CD4-positive, CD25-positive, alpha-beta regulatory T cell (primary cell): ENCODE data around the gene PABPN1L. TPM values are rescaled to one million over a fixed set of nuclear protein-coding genes. Genes with fewer than 3 reads are reported as not detected.

Experiments used
- ATAC-seq, 2 donors: fragments of 150-1000 bp; cut with Tn5 transposase; one replicate each; pipeline ENCODE4 v1.10.0; 2021; ENCODE audit warnings: low read depth in 2 of 2, moderate number of reproducible peaks in 2 of 2, moderate library complexity in 1 of 2
- DNase-seq, 3 donors: peaks; one replicate each; pipeline versions ENCODE4 v3.0.0 to v3.0.0-alpha.2; 2012 to 2022; ENCODE audit warnings: mixed read lengths in 1 of 3
- H3K27ac ChIP-seq: one replicate; pipeline ENCODE4 v1.7.0; 2013; ENCODE audit warnings: mild to moderate bottlenecking, low read length; ENCODE audit not compliant: insufficient read depth, poor library complexity, severe bottlenecking
- H3K27me3 ChIP-seq: one replicate; pipeline ENCODE4 v1.7.0; 2013; ENCODE audit warnings: low read length; ENCODE audit not compliant: control insufficient read depth, insufficient read depth
- H3K36me3 ChIP-seq: one replicate; pipeline ENCODE4 v1.7.0; 2013; ENCODE audit warnings: mild to moderate bottlenecking, low read length, moderate library complexity; ENCODE audit not compliant: control insufficient read depth, insufficient read depth
- H3K4me1 ChIP-seq: 2 replicates; pipeline ENCODE4 v1.7.0; 2013; ENCODE audit warnings: mild to moderate bottlenecking, low read length; ENCODE audit not compliant: insufficient read depth, control insufficient read depth, poor library complexity, severe bottlenecking
- H3K4me3 ChIP-seq: one replicate; pipeline ENCODE4 v1.7.0; 2013; ENCODE audit warnings: low read depth, mild to moderate bottlenecking, low read length, moderate library complexity
- H3K9me3 ChIP-seq, 2 experiments: 1 replicate in 1 of 2; 2 replicates in 1 of 2; pipeline ENCODE4 v1.7.0; 2013; ENCODE audit warnings: low read length in 2 of 2, mild to moderate bottlenecking in 1 of 2, moderate library complexity in 1 of 2; ENCODE audit not compliant: control insufficient read depth in 2 of 2
- H3K27ac Mint-ChIP-seq, 3 donors: one replicate each; pipeline ENCODE4 v1.8.0; 2020 to 2022; ENCODE audit warnings: mild to moderate bottlenecking in 3 of 3, mixed read lengths in 3 of 3, moderate library complexity in 2 of 3
- H3K27me3 Mint-ChIP-seq: one replicate; pipeline ENCODE4 v1.8.0; 2022; ENCODE audit warnings: mild to moderate bottlenecking, mixed read lengths
- H3K36me3 Mint-ChIP-seq: one replicate; pipeline ENCODE4 v1.8.0; 2020; ENCODE audit warnings: mixed read lengths
- H3K4me1 Mint-ChIP-seq, 4 donors: one replicate each; pipeline ENCODE4 v1.8.0; 2020 to 2022; ENCODE audit warnings: mixed read lengths in 4 of 4, mild to moderate bottlenecking in 1 of 4
- H3K4me3 Mint-ChIP-seq, 4 donors: one replicate each; pipeline ENCODE4 v1.8.0; 2020 to 2022; ENCODE audit warnings: mild to moderate bottlenecking in 4 of 4, mixed read lengths in 4 of 4, moderate library complexity in 3 of 4
- H3K9me3 Mint-ChIP-seq, 7 donors: one replicate each; pipeline ENCODE4 v1.8.0; 2020 to 2022; ENCODE audit warnings: mixed read lengths in 7 of 7, mild to moderate bottlenecking in 3 of 7, moderate library complexity in 2 of 7
- polyA plus RNA-seq, 4 donors: library from polyadenylated mRNA; unstranded; fragments of 300-500 nt; fragmentation: Illumina TruSeq; gene quantifications; one replicate each; pipeline ENCODE4 v1.2.3, GENCODE V29; 2021
- total RNA-seq: library from RNA; stranded (reverse); gene quantifications from one replicate; pipeline ENCODE4 v1.2.3, GENCODE V29; 2022

Gene PABPN1L
- total and polyA plus RNA-seq, 5 donors from 2014 or later = not detected

DNA sequence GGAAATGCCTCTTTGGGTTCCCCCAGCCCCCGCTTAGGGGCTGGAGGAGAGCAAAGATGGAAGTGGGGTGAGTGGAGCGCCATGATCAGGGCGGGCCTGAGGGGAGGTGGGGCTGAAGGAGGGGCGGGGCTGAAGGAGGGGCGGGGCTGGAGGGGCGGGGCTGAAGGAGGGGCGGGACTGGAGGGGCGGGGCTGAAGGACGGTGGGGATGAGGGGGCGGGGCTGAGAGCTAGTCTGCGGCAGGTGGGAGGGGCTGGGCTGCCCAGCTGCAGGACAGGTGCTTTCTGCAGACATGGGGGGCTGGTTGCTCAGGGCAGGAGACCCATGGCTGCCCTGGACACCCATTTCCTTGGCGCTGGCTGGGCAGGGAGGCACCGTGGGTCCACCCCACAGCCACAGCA lies 39.1 kb upstream of the PABPN1L start:
- no peaks in the 10 kb centered on the region for H3K9me3 Mint-ChIP-seq

DNA sequence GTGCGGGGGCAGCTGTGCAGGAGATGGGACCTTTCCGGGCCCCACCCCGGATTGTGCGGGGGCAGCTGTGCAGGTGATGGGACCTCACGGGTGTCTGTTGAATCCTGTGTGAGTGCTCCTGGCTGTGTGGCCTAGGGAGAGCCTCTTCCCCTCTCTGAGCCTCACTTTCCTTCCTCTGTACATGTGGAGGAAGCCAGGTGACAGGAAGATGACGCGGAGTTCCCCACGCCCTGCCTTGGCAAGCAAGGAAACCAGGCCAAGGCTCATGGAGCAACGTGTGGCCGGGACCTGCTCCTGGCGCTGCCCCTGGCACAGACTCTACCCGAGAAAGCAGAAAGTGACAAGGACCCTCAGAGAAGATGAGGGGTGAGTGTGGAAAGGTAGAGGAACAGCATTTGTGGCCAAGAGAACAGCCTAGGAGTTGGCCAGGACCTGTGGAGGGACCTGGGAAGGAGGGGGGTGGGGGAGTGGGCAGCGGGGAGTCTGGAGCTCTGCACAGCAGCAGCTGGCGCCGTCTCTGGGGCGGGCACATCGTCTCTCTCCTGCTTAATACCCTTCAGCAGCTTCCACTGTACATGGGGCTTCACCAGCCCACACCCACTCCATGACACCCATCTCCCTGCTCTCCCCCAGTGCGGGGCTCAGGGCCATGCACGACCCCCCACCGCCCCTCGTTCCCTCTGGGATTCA lies 38.4 kb upstream of the PABPN1L start:
- ATAC-seq (no peak), DNase-seq (no peak)
- Histone ChIP-seq H3K36me3 (no peaks in the 10 kb centered on the region), H3K27me3 (no peaks in the 10 kb centered on the region), H3K27ac (no peak overlapping the region), H3K9me3 (no peaks in the 10 kb centered on the region), H3K4me3 (no peak overlapping the region), H3K4me1 (no peaks in the 10 kb centered on the region)
- Mint-ChIP-seq H3K27ac (no peak overlapping the region), H3K4me3 (no peak overlapping the region), H3K36me3 (no peaks in the 10 kb centered on the region), H3K9me3 (no peaks in the 10 kb centered on the region), H3K4me1 (no peaks in the 10 kb centered on the region), H3K27me3 (no peaks in the 10 kb centered on the region)

More for the DNA sequence above, 39.1 kb upstream of the PABPN1L start:
- ATAC-seq = no peak
- Mint-ChIP-seq H3K27ac (no peak overlapping the region), H3K36me3 (no peaks in the 10 kb centered on the region), H3K27me3 (peaks cover 5% of the 10 kb centered on the region), H3K4me3 (no peak overlapping the region), H3K4me1 (no peaks in the 10 kb centered on the region)
- no peaks in the 10 kb centered on the region for H3K36me3 ChIP-seq
- H3K9me3 ChIP-seq = no peaks in the 10 kb centered on the region
- DNase-seq = no peak
- no peaks in the 10 kb centered on the region for H3K27me3 ChIP-seq
- H3K4me3 ChIP-seq = no peak overlapping the region
- H3K27ac ChIP-seq = no peak overlapping the region
- no peaks in the 10 kb centered on the region for H3K4me1 ChIP-seq

DNA sequence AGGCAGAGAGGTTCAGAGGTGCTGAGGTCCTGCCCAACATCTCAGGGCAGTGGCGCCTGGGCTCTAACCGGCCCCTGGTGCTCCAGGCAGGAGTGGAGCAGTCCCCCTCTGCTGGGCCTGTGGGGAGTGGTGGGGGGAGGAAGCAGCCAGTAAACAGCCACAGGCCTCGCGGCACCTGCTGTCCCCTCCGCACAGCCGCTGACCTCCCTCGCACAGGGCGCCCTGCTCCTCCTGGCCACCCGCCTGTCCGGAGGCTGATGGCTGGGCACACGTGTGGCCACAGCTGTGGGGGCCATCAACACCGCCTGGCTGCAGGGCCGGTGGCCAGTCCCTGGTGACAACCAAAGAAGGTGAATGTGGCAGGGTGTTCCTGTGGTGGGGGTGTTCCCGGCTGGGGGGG lies 36.8 kb upstream of the PABPN1L start:
- no peak overlapping the region for H3K27ac ChIP-seq
- Mint-ChIP-seq H3K9me3 (no peaks in the 10 kb centered on the region), H3K36me3 (no peaks in the 10 kb centered on the region), H3K4me3 (no peak overlapping the region), H3K27ac (no peak overlapping the region), H3K4me1 (no peaks in the 10 kb centered on the region), H3K27me3 (no peaks in the 10 kb centered on the region)
- H3K9me3 ChIP-seq = no peaks in the 10 kb centered on the region
- no peak for DNase-seq
- H3K4me3 ChIP-seq = no peak overlapping the region
- no peak for ATAC-seq
- H3K36me3 ChIP-seq = no peaks in the 10 kb centered on the region
- H3K27me3 ChIP-seq = no peaks in the 10 kb centered on the region
- H3K4me1 ChIP-seq = no peaks in the 10 kb centered on the region

DNA sequence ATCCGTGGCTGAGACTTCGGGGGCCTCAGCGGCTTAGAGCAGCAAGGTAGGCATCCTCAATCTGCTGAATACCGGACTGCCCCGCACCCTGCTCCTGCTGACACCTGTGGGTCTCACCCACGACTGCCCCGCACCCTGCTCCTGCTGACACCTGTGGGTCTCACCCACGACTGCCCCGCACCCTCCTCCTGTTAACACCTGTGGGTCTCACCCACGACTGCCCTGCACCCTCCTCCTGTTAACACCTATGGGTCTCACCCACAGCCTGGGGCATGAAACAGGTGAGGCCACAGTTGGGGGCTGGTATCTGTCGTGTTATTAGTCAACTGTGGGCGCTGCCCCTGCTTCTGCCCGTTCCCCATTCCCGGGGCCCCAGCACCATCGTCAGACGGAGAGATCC lies 36.3 kb upstream of the PABPN1L start:
- Mint-ChIP-seq H3K9me3 (no peaks in the 10 kb centered on the region), H3K27me3 (no peaks in the 10 kb centered on the region), H3K4me1 (no peaks in the 10 kb centered on the region), H3K36me3 (no peaks in the 10 kb centered on the region), H3K4me3 (no peak overlapping the region), H3K27ac (no peak overlapping the region)
- ATAC-seq = no peak
- DNase-seq = no peak
- Histone ChIP-seq H3K27me3 (no peaks in the 10 kb centered on the region), H3K4me1 (no peaks in the 10 kb centered on the region), H3K9me3 (no peaks in the 10 kb centered on the region), H3K27ac (no peak overlapping the region), H3K36me3 (no peaks in the 10 kb centered on the region), H3K4me3 (no peak overlapping the region)

- H3K9me3 Mint-ChIP-seq = no peaks in the 10 kb centered on the region
- no peak for ATAC-seq
- Histone ChIP-seq H3K4me1 (no peaks in the 10 kb centered on the region), H3K27ac (no peak overlapping the region), H3K9me3 (no peaks in the 10 kb centered on the region), H3K27me3 (no peaks in the 10 kb centered on the region), H3K36me3 (no peaks in the 10 kb centered on the region), H3K4me3 (no peak overlapping the region)
- DNase-seq = no peak
- no peak overlapping the region for H3K27ac Mint-ChIP-seq
- no peaks in the 10 kb centered on the region for H3K36me3 Mint-ChIP-seq
- no peaks in the 10 kb centered on the region for H3K4me1 Mint-ChIP-seq
- no peaks in the 10 kb centered on the region for H3K27me3 Mint-ChIP-seq
- no peak overlapping the region for H3K4me3 Mint-ChIP-seq
Measured at GRCh38 chr16:88901718-88902337, 35.4 kb upstream of the PABPN1L start.

- Mint-ChIP-seq H3K36me3 (no peaks in the 10 kb centered on the region), H3K9me3 (no peaks in the 10 kb centered on the region), H3K27me3 (no peaks in the 10 kb centered on the region), H3K27ac (no peak overlapping the region), H3K4me1 (no peaks in the 10 kb centered on the region), H3K4me3 (no peak overlapping the region)
- no peak overlapping the region for H3K27ac ChIP-seq
- H3K9me3 ChIP-seq = no peaks in the 10 kb centered on the region
- ATAC-seq = no peak
- no peaks in the 10 kb centered on the region for H3K27me3 ChIP-seq
- H3K36me3 ChIP-seq = no peaks in the 10 kb centered on the region
- DNase-seq = no peak
- no peak overlapping the region for H3K4me3 ChIP-seq
- no peaks in the 10 kb centered on the region for H3K4me1 ChIP-seq
Measured at GRCh38 chr16:88900662-88901052, 34.2 kb upstream of the PABPN1L start.

- H3K27ac Mint-ChIP-seq = no peak overlapping the region
Measured at GRCh38 chr16:88899901-88900661, 33.6 kb upstream of the PABPN1L start.

More at GRCh38 chr16:88899901-88900661, 33.6 kb upstream of the PABPN1L start:
- H3K9me3 Mint-ChIP-seq = no peaks in the 10 kb centered on the region
- DNase-seq = no peak
- H3K27ac ChIP-seq = no peak overlapping the region
- no peak overlapping the region for H3K4me3 Mint-ChIP-seq
- H3K9me3 ChIP-seq = no peaks in the 10 kb centered on the region
- no peaks in the 10 kb centered on the region for H3K36me3 ChIP-seq
- no peaks in the 10 kb centered on the region for H3K27me3 ChIP-seq
- no peaks in the 10 kb centered on the region for H3K27me3 Mint-ChIP-seq
- ATAC-seq = no peak
- no peaks in the 10 kb centered on the region for H3K4me1 Mint-ChIP-seq
- H3K36me3 Mint-ChIP-seq = no peaks in the 10 kb centered on the region
- no peak overlapping the region for H3K4me3 ChIP-seq
- H3K4me1 ChIP-seq = no peaks in the 10 kb centered on the region
